Endodermal cell (in vitro differentiated cells): ENCODE results near the gene TNF. TPM values are rescaled to one million over a fixed set of nuclear protein-coding genes. Genes with fewer than 3 reads are reported as not detected.

Experiments
- DNase-seq: peaks from one replicate; pipeline ENCODE4 v3.0.0-alpha.2; 2017
- H3K27ac ChIP-seq: 2 replicates; pipeline ENCODE4 v1.5.1; 2013; ENCODE audit warnings: mild to moderate bottlenecking, low read depth, low read length, moderate library complexity
- H3K27me3 ChIP-seq: 2 replicates; pipeline ENCODE4 v1.6.1; 2013; ENCODE audit warnings: mild to moderate bottlenecking, low read length, moderate library complexity; ENCODE audit not compliant: insufficient read depth, control insufficient read depth, poor library complexity, severe bottlenecking
- H3K36me3 ChIP-seq: 2 replicates; pipeline ENCODE4 v1.7.0; 2013; ENCODE audit warnings: mild to moderate bottlenecking, low read length, moderate library complexity; ENCODE audit not compliant: control insufficient read depth, insufficient read depth
- H3K4me1 ChIP-seq: one replicate; pipeline ENCODE4 v1.7.0; 2013; ENCODE audit warnings: low read length; ENCODE audit not compliant: control insufficient read depth, insufficient read depth
- H3K4me3 ChIP-seq: 2 replicates; pipeline ENCODE4 v1.5.1; 2013; ENCODE audit warnings: mild to moderate bottlenecking, low read length, moderate library complexity
- H3K9ac ChIP-seq: 2 replicates; pipeline ENCODE4 v1.6.1; 2013; ENCODE audit warnings: mild to moderate bottlenecking, low read length, moderate library complexity; ENCODE audit not compliant: poor library complexity, severe bottlenecking; ENCODE audit errors: extremely low read depth
- H3K9me3 ChIP-seq: 2 replicates; pipeline ENCODE4 v1.6.1; 2013; ENCODE audit warnings: mild to moderate bottlenecking, low read length, moderate library complexity; ENCODE audit not compliant: control insufficient read depth
- H3K27ac Mint-ChIP-seq: 2 replicates; pipeline ENCODE4 v1.8.0; 2020; ENCODE audit warnings: mixed read lengths
- H3K27me3 Mint-ChIP-seq: 2 replicates; pipeline ENCODE4 v1.8.0; 2021; ENCODE audit warnings: mild to moderate bottlenecking, mixed read lengths; ENCODE audit not compliant: insufficient read depth
- H3K36me3 Mint-ChIP-seq: 2 replicates; pipeline ENCODE4 v1.8.0; 2020; ENCODE audit warnings: low read depth, mixed read lengths
- H3K4me1 Mint-ChIP-seq: 2 replicates; pipeline ENCODE4 v1.8.0; 2020; ENCODE audit warnings: mixed read lengths
- H3K4me3 Mint-ChIP-seq: 2 replicates; pipeline ENCODE4 v1.8.0; 2020; ENCODE audit warnings: mild to moderate bottlenecking, moderate library complexity, mixed read lengths
- H3K9me3 Mint-ChIP-seq: 2 replicates; pipeline ENCODE4 v1.8.0; 2020; ENCODE audit warnings: mild to moderate bottlenecking, mixed read lengths
- CTCF ChIP-seq: fragments of 200-600 bp; sonication (generic); conservative IDR thresholded peaks from 2 replicates; pipeline ENCODE4 v1.5.0; 2021; ENCODE audit warnings: antibody characterized with exemption, mild to moderate bottlenecking
- WGBS, 2 experiments: methylation state at CpG; one replicate each; pipeline versions ENCODE4 v1.1.5 to v1.1.7; 2013; ENCODE audit warnings: missing lambda C conversion rate in 2 of 2, mixed read lengths in 1 of 2; ENCODE audit not compliant: insufficient coverage in 1 of 2, insufficient read length in 1 of 2; 5-methylcytosine and 5-hydroxymethylcytosine counted together
- total RNA-seq, 2 donors: library from RNA; stranded (reverse); fragmentation: NEBNext Ultra II Directional in 1 of 2; extraction: Animal tissue kit (Norgen Biotek cat#: 25700) in 1 of 2; gene quantifications; 2 replicates in 1 of 2; 3 replicates in 1 of 2; pipeline ENCODE4 v1.2.1, GENCODE V29; 2021

Gene TNF
- total RNA-seq, 2 donors from 2014 or later = not detected

- peaks cover 23% of the 10 kb centered on the region for H3K36me3 ChIP-seq
- peak; percentile 97 for TF ChIP-seq CTCF
- DNase-seq = peak; percentile 100
- H3K9me3 ChIP-seq = no peaks in the 10 kb centered on the region
- peak within 1 kb of the TSS; percentile 65 for H3K27ac ChIP-seq
- Mint-ChIP-seq H3K36me3 (peaks cover 21% of the 10 kb centered on the region), H3K4me3 (peak within 1 kb of the TSS; percentile 54), H3K4me1 (peaks cover 12% of the 10 kb centered on the region), H3K9me3 (no peaks in the 10 kb centered on the region), H3K27me3 (no peaks in the 10 kb centered on the region), H3K27ac (peak within 1 kb of the TSS; percentile 78)
- peaks cover 5% of the 10 kb centered on the region for H3K4me1 ChIP-seq
- peak within 1 kb of the TSS; percentile 69 for H3K9ac ChIP-seq
- H3K27me3 ChIP-seq = no peaks in the 10 kb centered on the region
- peak within 1 kb of the TSS; percentile 77 for H3K4me3 ChIP-seq
- 6 to 10% methylated on average over 3 to 11 of the region's 11 CpGs for WGBS, 2 experiments
These were observed 28.9 kb upstream of the TNF start, which contains the start of gene ATP6V1G2 for GRCh38 chr6:31546339-31546957. TSS of gene ATP6V1G2 (minus strand) at chr6:31546608. CDS start at chr6:31546559, 49 bp downstream.

DNA sequence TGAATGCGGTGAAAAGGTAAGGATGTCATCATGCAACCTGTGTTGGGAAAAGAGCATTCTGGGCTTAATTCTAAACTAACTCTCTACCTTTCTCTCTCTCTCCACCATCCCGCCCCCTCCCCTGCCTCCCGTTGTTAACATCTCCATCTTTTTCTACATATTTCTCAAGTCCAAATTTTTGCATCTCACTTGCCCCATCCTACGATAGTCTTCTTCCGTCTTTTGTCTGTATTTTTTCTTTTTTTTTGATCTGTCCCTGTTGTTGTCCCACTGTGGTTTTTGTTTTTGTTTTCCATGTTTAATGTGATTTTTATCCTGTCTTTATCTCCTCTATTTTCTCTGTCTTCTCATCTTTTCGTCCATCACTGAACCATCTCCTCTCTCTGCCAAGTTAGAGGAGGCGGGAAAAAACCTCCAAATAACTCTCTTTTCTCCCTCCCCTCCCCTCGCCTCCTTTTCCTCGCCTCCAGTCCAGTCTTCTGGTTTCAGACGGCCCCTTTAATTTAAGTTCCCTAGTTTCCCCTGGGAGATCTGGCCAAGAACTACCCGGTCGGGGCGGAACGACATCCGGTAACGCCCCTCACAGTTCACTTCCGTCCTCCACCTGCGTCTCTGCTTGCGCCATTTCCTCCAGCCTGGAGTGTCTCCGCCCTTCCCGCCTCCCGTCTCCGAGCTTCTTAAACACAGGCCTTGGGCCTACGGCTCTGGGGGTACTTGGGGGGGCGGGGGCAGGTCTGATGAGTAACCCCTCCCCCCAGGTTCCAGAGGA lies 28.2 kb upstream of the TNF start, which contains the start of gene NFKBIL1:
TSS of gene NFKBIL1 (plus strand) at position 651 of the 769 bp plus-strand sequence. CDS start at position 738, 87 bp downstream.
- Mint-ChIP-seq H3K27ac (peak within 1 kb of the TSS; percentile 82), H3K9me3 (no peaks in the 10 kb centered on the region), H3K27me3 (no peaks in the 10 kb centered on the region), H3K4me1 (peaks cover 12% of the 10 kb centered on the region), H3K36me3 (peaks cover 22% of the 10 kb centered on the region), H3K4me3 (peak within 1 kb of the TSS; percentile 54)
- Histone ChIP-seq H3K4me1 (peaks cover 5% of the 10 kb centered on the region), H3K4me3 (peak within 1 kb of the TSS; percentile 77), H3K36me3 (peaks cover 23% of the 10 kb centered on the region), H3K27me3 (no peaks in the 10 kb centered on the region), H3K27ac (peak within 1 kb of the TSS; percentile 38), H3K9me3 (no peaks in the 10 kb centered on the region), H3K9ac (peak within 1 kb of the TSS; percentile 69)
- WGBS, 2 experiments = 0 to 1% methylated on average over 15 to 25 of the region's 25 CpGs
- peak; percentile 97 for DNase-seq
- TF ChIP-seq CTCF = no peak

DNA sequence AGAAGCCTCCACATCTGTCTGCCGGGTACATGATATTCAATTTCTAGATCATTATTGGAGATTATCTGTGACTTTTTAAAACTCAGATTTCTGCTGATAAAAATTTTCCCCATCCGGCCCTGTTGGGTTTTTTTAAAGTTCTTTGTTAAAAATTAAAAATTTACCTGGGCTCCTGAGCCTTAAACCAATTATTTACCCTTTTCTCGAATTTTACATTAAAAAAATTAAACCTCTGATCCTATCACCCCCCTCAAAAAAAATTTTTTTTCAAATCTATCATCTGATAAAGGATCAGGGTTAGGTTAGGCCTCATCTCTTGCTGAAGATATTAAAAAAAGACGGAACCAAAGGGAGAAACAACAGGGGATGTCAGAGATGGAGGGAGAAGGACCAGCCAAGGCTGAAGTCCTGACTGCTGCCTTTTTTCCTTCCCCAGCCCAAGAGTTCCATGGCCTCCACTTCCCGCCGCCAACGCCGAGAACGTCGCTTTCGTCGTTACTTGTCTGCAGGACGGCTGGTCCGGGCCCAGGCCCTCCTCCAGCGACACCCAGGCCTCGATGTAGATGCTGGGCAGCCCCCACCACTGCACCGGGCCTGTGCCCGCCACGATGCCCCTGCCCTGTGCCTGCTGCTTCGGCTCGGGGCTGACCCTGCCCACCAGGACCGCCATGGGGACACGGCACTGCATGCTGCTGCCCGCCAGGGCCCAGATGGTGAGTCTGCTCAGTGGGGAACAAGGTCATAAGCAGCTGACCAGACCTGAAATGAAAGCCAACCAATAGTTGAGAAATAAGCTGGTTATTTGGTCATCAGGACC lies 27.4 kb upstream of the TNF start:
- peaks cover 12% of the 10 kb centered on the region for H3K4me1 Mint-ChIP-seq
- Histone ChIP-seq H3K4me1 (peaks cover 5% of the 10 kb centered on the region), H3K9ac (peak overlapping the region; percentile 69), H3K27me3 (no peaks in the 10 kb centered on the region), H3K9me3 (no peaks in the 10 kb centered on the region), H3K36me3 (peaks cover 23% of the 10 kb centered on the region), H3K4me3 (peak overlapping the region; percentile 77), H3K27ac (no peak overlapping the region)
- peaks cover 24% of the 10 kb centered on the region for H3K36me3 Mint-ChIP-seq
- no peak for TF ChIP-seq CTCF
- DNase-seq = peak; percentile 41
- H3K9me3 Mint-ChIP-seq = no peaks in the 10 kb centered on the region
- 55 to 85% methylated on average over 6 to 24 of the region's 24 CpGs for WGBS, 2 experiments
- H3K4me3 Mint-ChIP-seq = peak overlapping the region; percentile 54
- peak overlapping the region; percentile 82 for H3K27ac Mint-ChIP-seq
- no peaks in the 10 kb centered on the region for H3K27me3 Mint-ChIP-seq
